Panc1 (cell line): Measurements from ENCODE around the gene DIP2C. TPM values are rescaled to one million over a fixed set of nuclear protein-coding genes. Genes with fewer than 3 reads are reported as not detected.

ENCODE experiments used
- ATAC-seq: fragments of 200-7000 bp; cut with Tn5 transposase; 2 replicates; pipeline ENCODE4 v1.9.1; 2020; ENCODE audit warnings: mild to moderate bottlenecking, moderate library complexity
- BruUV-seq: library from RNA; stranded (reverse); fragments of 400-500 nt; replicated peaks from 2 replicates; lab custom pipeline; 2021; lab: Mats Ljungman, UMichigan
- CTCF ChIA-PET: fragments of 300-600 bp; sonication (Branson Sonifier 250); formaldehyde crosslinking; loops from one replicate; lab custom pipeline; 2022; ENCODE audit warnings: antibody characterized with exemption; lab: Charles Lee
- POLR2A ChIA-PET: fragments of 300-600 bp; sonication (Branson Sonifier 250); formaldehyde crosslinking; loops from one replicate; lab custom pipeline; 2022; ENCODE audit warnings: antibody characterized with exemption; lab: Charles Lee
- DNase-seq: peaks from one replicate; pipeline ENCODE4 v3.0.0-alpha.2; 2010; ENCODE audit warnings: low read depth, low spot score
- H3K27ac ChIP-seq: 2 replicates; pipeline ENCODE4 v1.5.1; 2011; ENCODE audit warnings: mild to moderate bottlenecking, low read length, inconsistent platforms
- H3K27me3 ChIP-seq: fragments of 200-500 bp; sonication (Bioruptor generic); 2 replicates; pipeline ENCODE4 v1.6.0; 2014; ENCODE audit warnings: low read length, inconsistent platforms; ENCODE audit not compliant: control insufficient read depth, insufficient read depth
- H3K36me3 ChIP-seq: fragments of 200-500 bp; sonication (Bioruptor generic); 2 replicates; pipeline ENCODE4 v1.5.1; 2014; ENCODE audit warnings: inconsistent platforms, mild to moderate bottlenecking, low read length, moderate library complexity; ENCODE audit not compliant: control insufficient read depth, insufficient read depth
- H3K4me1 ChIP-seq: 2 replicates; pipeline ENCODE4 v1.5.1; 2011; ENCODE audit warnings: inconsistent platforms, mild to moderate bottlenecking, low read length, moderate library complexity; ENCODE audit not compliant: control insufficient read depth, insufficient read depth
- H3K4me3 ChIP-seq, 2 experiments: 2 replicates each; pipeline ENCODE4 v1.5.1; 2011 to 2012; ENCODE audit warnings: low read depth in 2 of 2, low read length in 2 of 2, mild to moderate bottlenecking in 2 of 2, inconsistent platforms in 1 of 2, moderate library complexity in 1 of 2
- H3K9me3 ChIP-seq: fragments of 200-500 bp; sonication (Bioruptor generic); 2 replicates; pipeline ENCODE4 v1.5.1; 2014; ENCODE audit warnings: low read depth, mild to moderate bottlenecking, inconsistent platforms, low read length, moderate library complexity; ENCODE audit not compliant: control insufficient read depth, insufficient read depth
- POLR2AphosphoS5 ChIP-seq: IDR thresholded peaks from 2 replicates; pipeline ENCODE4 v1.6.1; 2012; ENCODE audit warnings: mild to moderate bottlenecking, low read depth, low read length, moderate library complexity
- SIN3A ChIP-seq: IDR thresholded peaks from 2 replicates; pipeline ENCODE4 v1.6.1; 2012; ENCODE audit warnings: low read depth, mild to moderate bottlenecking, low read length, moderate library complexity, borderline replicate concordance; ENCODE audit not compliant: insufficient read depth
- TCF7L2 ChIP-seq: IDR thresholded peaks from 2 replicates; pipeline ENCODE4 v1.6.1; 2011; ENCODE audit warnings: mild to moderate bottlenecking, low read depth, low read length, inconsistent platforms
- in situ Hi-C: cut with HindIII; loops from 2 replicates; pipeline ENCODE4 v1.10.0; 2016; ENCODE audit warnings: low sequenced_read_pairs, low pct_unique_long_range_greater_than_20kb
- intact Hi-C: fragments of 100-400 bp; cut with micrococcal nuclease; formaldehyde crosslinking; loops from one replicate; pipeline ENCODE4 v1.10.0; 2022; ENCODE audit not compliant: unreplicated experiment
- total RNA-seq: library from RNA; stranded (reverse); gene quantifications from one replicate; pipeline ENCODE4 v1.2.1, GENCODE V29; 2021; ENCODE audit not compliant: unreplicated experiment
- TF ChIP-seq, protein P1 (sequence below), 2 experiments: IDR thresholded peaks; 2 replicates each; pipeline ENCODE4 v1.6.1; 2011 to 2012; ENCODE audit warnings: low read depth in 2 of 2, control low read depth in 1 of 2, low read length in 1 of 2, mild to moderate bottlenecking in 1 of 2, moderate library complexity in 1 of 2; ENCODE audit not compliant: insufficient read depth in 1 of 2
- TF ChIP-seq, protein P2 (sequence below): fragments of 450-650 bp; IDR thresholded peaks from 2 replicates; pipeline ENCODE4 v1.5.1; 2017; ENCODE audit warnings: mild to moderate bottlenecking

Gene DIP2C
- total RNA-seq, 1 experiment from 2014 or later, result 13.2 TPM

DNA sequence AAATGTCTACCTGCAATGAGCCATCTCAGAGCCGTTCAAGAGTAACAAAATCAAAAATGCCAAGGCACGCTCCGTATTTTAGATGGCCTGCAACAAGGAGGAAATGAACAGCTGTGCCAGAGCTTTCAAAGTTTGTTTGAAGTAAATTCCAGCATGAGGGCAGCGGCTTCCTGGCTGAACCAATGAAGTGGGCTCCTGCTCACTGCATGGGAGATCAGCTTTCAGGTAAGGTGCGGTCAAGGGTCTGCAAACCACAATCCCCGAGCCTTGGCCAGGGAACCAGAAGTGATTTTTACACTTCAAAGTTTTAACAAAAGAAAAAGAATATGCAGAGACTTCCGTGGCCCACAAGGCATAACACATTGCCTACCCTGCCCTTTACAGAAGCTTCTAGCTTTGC, 120.6 kb downstream of the DIP2C start:
- in situ Hi-C loops, result no loop called here
- TF ChIP-seq, protein P1, sequence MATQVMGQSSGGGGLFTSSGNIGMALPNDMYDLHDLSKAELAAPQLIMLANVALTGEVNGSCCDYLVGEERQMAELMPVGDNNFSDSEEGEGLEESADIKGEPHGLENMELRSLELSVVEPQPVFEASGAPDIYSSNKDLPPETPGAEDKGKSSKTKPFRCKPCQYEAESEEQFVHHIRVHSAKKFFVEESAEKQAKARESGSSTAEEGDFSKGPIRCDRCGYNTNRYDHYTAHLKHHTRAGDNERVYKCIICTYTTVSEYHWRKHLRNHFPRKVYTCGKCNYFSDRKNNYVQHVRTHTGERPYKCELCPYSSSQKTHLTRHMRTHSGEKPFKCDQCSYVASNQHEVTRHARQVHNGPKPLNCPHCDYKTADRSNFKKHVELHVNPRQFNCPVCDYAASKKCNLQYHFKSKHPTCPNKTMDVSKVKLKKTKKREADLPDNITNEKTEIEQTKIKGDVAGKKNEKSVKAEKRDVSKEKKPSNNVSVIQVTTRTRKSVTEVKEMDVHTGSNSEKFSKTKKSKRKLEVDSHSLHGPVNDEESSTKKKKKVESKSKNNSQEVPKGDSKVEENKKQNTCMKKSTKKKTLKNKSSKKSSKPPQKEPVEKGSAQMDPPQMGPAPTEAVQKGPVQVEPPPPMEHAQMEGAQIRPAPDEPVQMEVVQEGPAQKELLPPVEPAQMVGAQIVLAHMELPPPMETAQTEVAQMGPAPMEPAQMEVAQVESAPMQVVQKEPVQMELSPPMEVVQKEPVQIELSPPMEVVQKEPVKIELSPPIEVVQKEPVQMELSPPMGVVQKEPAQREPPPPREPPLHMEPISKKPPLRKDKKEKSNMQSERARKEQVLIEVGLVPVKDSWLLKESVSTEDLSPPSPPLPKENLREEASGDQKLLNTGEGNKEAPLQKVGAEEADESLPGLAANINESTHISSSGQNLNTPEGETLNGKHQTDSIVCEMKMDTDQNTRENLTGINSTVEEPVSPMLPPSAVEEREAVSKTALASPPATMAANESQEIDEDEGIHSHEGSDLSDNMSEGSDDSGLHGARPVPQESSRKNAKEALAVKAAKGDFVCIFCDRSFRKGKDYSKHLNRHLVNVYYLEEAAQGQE (IDR thresholded peaks at IDR 0.05; ENCODE audit: insufficient read depth in 1 of 2, low read depth in 2 of 2, low read length in 1 of 2), result no peak
- TF ChIP-seq SIN3A, result no peak
- CTCF ChIA-PET, result no interaction called here
- no peak for ATAC-seq
- intact Hi-C loops, result no loop called here
- no peak for DNase-seq
- H3K36me3 ChIP-seq, result no peaks in the 10 kb centered on the region
- H3K4me3 ChIP-seq, result no peak overlapping the region
- H3K9me3 ChIP-seq, result no peaks in the 10 kb centered on the region
- POLR2A ChIA-PET, result no interaction called here
- H3K27me3 ChIP-seq, result no peaks in the 10 kb centered on the region
- BruUV-seq, result no TSS peak
- no peak overlapping the region for H3K27ac ChIP-seq
- H3K4me1 ChIP-seq, result no peaks in the 10 kb centered on the region

DNA sequence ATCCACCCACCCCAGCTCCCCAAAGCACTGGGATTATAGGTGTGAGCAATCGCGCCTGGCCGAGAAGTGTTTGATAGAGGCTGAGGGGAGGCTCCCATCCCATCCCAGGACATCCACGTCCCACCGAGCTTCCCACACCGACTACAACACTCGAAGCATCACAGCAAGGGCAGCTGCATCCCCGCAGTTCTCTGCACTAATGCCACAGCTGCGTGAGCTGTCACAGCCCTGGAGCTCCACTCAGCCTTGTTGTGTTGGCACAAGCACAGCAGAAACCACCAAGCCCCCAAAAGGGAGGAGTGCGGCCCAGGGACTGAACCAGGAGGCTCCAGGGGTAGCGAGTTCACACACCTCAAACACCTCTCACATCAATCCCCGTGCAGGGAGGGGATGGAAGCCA, 121.6 kb downstream of the DIP2C start:
- ChIA-PET CTCF (no interaction called here), POLR2A (no interaction called here)
- no peak overlapping the region for H3K27ac ChIP-seq
- no peaks in the 10 kb centered on the region for H3K36me3 ChIP-seq
- no peaks in the 10 kb centered on the region for H3K9me3 ChIP-seq
- no peaks in the 10 kb centered on the region for H3K27me3 ChIP-seq
- intact Hi-C loops (no loop called here), in situ Hi-C loops (no loop called here)
- DNase-seq (no peak), ATAC-seq (no peak)
- no TSS peak for BruUV-seq
- TF ChIP-seq POLR2AphosphoS5 (no peak), SIN3A (no peak), TCF7L2 (no peak)
- TF ChIP-seq, protein P2, sequence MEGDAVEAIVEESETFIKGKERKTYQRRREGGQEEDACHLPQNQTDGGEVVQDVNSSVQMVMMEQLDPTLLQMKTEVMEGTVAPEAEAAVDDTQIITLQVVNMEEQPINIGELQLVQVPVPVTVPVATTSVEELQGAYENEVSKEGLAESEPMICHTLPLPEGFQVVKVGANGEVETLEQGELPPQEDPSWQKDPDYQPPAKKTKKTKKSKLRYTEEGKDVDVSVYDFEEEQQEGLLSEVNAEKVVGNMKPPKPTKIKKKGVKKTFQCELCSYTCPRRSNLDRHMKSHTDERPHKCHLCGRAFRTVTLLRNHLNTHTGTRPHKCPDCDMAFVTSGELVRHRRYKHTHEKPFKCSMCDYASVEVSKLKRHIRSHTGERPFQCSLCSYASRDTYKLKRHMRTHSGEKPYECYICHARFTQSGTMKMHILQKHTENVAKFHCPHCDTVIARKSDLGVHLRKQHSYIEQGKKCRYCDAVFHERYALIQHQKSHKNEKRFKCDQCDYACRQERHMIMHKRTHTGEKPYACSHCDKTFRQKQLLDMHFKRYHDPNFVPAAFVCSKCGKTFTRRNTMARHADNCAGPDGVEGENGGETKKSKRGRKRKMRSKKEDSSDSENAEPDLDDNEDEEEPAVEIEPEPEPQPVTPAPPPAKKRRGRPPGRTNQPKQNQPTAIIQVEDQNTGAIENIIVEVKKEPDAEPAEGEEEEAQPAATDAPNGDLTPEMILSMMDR, result no peak
- TF ChIP-seq, protein P1 (IDR thresholded peaks at IDR 0.05; ENCODE audit: insufficient read depth in 1 of 2, low read depth in 2 of 2, low read length in 1 of 2), result no peak
- H3K4me3 ChIP-seq, result no peak overlapping the region
- no peaks in the 10 kb centered on the region for H3K4me1 ChIP-seq
